Posterior vena cava (tissue), 2 donors: ENCODE data around the gene OR8I2. TPM values are rescaled to one million over a fixed set of nuclear protein-coding genes. Genes with fewer than 3 reads are reported as not detected.
"Not testable (repeated sequence)": the region's sequence is repeated elsewhere in the genome, so short reads cannot be mapped to it uniquely, and the experiment has no call there.

Experiments
- DNase-seq: peaks from one replicate; pipeline ENCODE4 v3.0.0-alpha.2; 2020; ENCODE audit warnings: low spot score
- intact Hi-C, 2 donors: fragments of 100-400 bp; cut with DNase I; formaldehyde crosslinking; loops; one replicate each; pipeline versions ENCODE4 v1.14.1 to v1.14.2; 2022 to 2023
- long read RNA-seq, 2 donors: library from polyadenylated mRNA; unstranded; transcript quantifications; one replicate each; pipeline ENCODE4 v2.0.0, GENCODE V29; 2020 to 2021
- total RNA-seq, 2 donors: library from RNA; stranded (reverse); fragmentation: NEBNext Ultra II Directional; extraction: Animal tissue kit (Norgen Biotek cat#: 25700); gene quantifications; one replicate each; pipeline ENCODE4 v1.2.1, GENCODE V29; 2021
- donor health status: DM: yes; HTN: yes; CAD: no.
- donor health status: DM: yes; HTN: yes; CAD: no.

Gene OR8I2
- total RNA-seq: not detected
- long read RNA-seq, donor 1: 0 reads
- long read RNA-seq, donor 2: 0 reads

DNA sequence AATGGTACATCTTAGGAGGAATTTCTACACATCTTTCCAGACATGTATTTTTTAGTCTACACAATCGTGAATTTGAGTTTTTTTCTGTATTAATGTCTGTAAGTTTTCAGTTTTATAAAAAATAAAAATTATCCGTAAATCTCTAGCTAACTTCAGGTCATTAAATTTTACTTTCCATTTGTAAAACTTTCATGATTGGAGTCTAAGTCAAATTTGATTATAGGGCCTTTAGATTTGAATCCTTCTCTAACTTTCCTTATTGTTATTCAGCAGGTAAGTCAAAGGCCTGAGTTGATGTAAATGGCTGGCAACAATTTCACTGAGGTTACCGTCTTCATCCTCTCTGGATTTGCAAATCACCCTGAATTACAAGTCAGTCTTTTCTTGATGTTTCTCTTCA is at the start of gene OR8I2:
Gene OR8I2 (plus strand): TSS at position 301 of the 400 bp plus-strand sequence. CDS start 0 bp downstream, at position 301.
- DNase-seq: no peak
- intact Hi-C loops: no loop called here

GRCh38 chr11:56045538-56045937 is 47.6 kb upstream of the OR8I2 start:
- DNase-seq: no peak
- intact Hi-C loops: no loop called here

GRCh38 chr11:56048480-56048879 is 44.6 kb upstream of the OR8I2 start:
- intact Hi-C loops: no loop called here
- DNase-seq: no peak

GRCh38 chr11:56049487-56049886 is 43.6 kb upstream of the OR8I2 start:
- intact Hi-C loops: no loop called here
- DNase-seq: no peak

GRCh38 chr11:56056366-56056765 is 36.7 kb upstream of the OR8I2 start:
- DNase-seq, intact Hi-C loops: not testable (repeated sequence)

DNA sequence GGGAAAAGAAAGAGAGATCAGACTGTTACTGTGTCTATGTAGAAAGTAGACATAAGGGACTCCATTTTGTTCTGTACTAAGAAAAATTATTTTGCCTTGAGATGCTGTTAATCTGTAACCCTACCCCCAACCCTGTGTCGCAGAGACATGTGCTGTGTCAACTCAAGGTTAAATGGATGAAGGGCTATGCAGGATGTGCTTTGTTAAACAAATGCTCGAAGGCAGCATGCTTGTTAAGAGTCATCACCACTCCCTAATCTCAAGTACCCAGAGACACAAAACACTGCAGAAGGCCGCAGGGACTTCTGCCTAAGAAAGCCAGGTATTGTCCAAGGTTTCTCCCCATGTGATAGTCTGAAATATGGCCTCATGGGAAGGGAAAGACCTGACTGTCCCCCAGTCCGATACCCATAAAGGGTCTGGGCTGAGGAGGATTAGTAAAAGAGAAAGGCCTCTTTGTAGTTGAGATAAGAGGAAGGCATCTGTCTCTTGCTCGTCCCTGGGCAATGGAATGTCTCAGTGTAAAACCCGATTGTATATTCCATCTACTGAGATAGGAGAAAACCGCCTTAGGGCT is 35.4 kb upstream of the OR8I2 start:
- DNase-seq, intact Hi-C loops: not testable (repeated sequence)

GRCh38 chr11:56058260-56058780 is 34.8 kb upstream of the OR8I2 start:
- intact Hi-C loops, DNase-seq: not testable (repeated sequence)

GRCh38 chr11:56066980-56067379 is 26.1 kb upstream of the OR8I2 start:
- intact Hi-C loops: no loop called here
- DNase-seq: no peak

GRCh38 chr11:56089697-56090096 is 3.4 kb upstream of the OR8I2 start:
- intact Hi-C loops: no loop called here

DNA sequence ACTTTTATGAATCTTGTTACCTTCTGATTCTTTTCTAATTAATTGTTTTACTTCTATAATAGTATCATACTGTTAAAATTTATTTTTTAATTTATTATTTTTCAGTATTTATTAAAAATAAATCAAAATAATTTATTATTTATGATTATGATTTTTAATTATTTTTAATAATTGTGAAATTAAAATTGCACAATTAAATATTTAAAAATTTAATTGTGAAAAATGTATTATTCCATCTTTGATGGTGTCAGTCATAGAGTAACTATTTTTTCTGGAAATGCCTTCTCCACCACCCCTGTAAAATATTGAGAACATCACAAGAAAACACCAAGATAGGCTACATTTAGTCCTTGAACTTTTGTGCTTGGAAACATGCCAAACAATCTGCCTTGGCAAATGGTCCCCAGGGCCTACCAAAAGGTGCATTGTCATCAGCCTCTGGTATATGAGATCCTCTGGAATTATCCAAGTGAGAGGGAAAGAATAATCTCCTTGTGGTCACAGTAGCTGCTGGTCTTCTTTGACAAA is 10.2 kb downstream of the OR8I2 start, which contains the start of gene OR8H2:
Gene OR8H2 (plus strand): TSS at position 478 of the 528 bp plus-strand sequence. CDS start 1,356 bp downstream, outside the sequence.
- DNase-seq: no peak
- intact Hi-C loops: no loop called here

More at GRCh38 chr11:56089697-56090096, 3.4 kb upstream of the OR8I2 start:
- DNase-seq: no peak

- intact Hi-C loops: no loop called here
- no peak for DNase-seq
Measured at GRCh38 chr11:56122073-56122472, 29.0 kb downstream of the OR8I2 start, which contains the start of gene OR8H3. Gene OR8H3 (plus strand): TSS chr11:56122373. CDS start chr11:56122373, 0 bp downstream.

DNA sequence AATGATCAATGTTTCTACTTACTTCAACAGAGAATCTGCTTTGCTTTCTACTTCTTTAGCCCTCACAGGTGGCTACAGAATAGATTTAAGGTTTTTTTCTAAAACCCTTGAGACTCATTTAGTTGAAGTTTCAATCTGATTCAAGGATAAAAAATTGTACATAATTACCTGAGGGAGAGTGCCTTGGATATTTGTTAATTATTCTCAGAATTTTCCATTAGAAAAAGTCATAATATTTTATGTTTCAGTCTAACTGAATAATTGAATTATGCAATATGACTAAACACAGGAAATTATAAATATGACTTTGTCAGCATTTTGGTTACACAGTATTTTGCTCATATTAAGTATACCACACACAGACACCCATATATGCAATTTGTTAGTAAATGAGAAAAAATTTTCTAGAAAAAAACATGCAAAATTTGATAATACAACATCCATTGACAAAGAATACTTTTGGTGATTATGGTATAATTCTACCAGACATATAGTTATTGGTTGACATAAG is 47.1 kb downstream of the OR8I2 start, which contains the start of gene OR8J3:
Gene OR8J3 (minus strand): TSS at position 51 of the 511 bp plus-strand sequence. CDS start 2,483 bp downstream, outside the sequence.
- intact Hi-C loops: no loop called here
- DNase-seq: no peak

DNA sequence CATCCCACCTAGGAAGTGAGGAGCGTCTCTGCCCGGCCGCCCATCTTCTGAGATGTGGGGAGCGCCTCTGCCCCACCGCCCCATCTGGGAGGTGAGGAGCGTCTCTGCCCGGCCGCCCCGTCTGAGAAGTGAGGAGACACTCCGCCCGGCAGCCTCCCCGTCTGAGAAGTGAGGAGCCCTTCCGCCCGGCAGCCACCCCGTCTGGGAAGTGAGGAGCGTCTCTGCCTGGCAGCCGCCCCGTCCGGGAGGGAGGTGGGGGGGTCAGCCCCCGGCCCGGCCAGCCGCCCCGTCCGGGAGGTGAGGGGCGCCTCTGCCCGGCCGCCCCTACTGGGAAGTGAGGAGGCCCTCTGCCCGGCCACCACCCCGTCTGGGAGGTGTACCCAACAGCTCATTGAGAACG is 50.6 kb downstream of the OR8I2 start:
- peak; percentile 53 for DNase-seq
- intact Hi-C loops: not testable (repeated sequence)

Other genes starting within 250 kb of the OR8I2 start
- not detected for gene TRIM51, start 210.0 kb upstream of the OR8I2 start, total RNA-seq
- not detected for gene OR5W2, start 178.7 kb upstream of the OR8I2 start, total RNA-seq
- gene OR5I1, start 156.9 kb upstream of the OR8I2 start, total RNA-seq: not detected
- not detected for gene OR10AG1, start 123.4 kb upstream of the OR8I2 start, total RNA-seq
- gene OR5F1, start 98.7 kb upstream of the OR8I2 start, total RNA-seq: not detected
- not detected for gene OR5AS1, start 65.7 kb upstream of the OR8I2 start, total RNA-seq
- gene OR8H2, start 10.4 kb downstream of the OR8I2 start, total RNA-seq: not detected
- gene OR8H3, start 29.1 kb downstream of the OR8I2 start, total RNA-seq: not detected
- gene OR8J3, start 46.9 kb downstream of the OR8I2 start, total RNA-seq: not detected
- gene OR8K5, start 67.0 kb downstream of the OR8I2 start, total RNA-seq: not detected
- gene OR5J2, start 83.3 kb downstream of the OR8I2 start, total RNA-seq: not detected
- gene OR5T2, start 140.9 kb downstream of the OR8I2 start, total RNA-seq: not detected
- not detected for gene OR5T3, start 158.9 kb downstream of the OR8I2 start, total RNA-seq
- not detected for gene OR5T1, start 180.8 kb downstream of the OR8I2 start, total RNA-seq
- not detected for gene OR8H1, start 198.9 kb downstream of the OR8I2 start, total RNA-seq
- gene OR8K3, start 221.8 kb downstream of the OR8I2 start, total RNA-seq: not detected